Activated CD8-positive, alpha-beta T cell treated with anti-CD3 and anti-CD28 coated beads, Interleukin-2, amount 10 ng/mL, durations not matched to agents 7 days and 5 days (primary cell): ENCODE data around the gene C20orf204. TPM values are rescaled to one million over a fixed set of nuclear protein-coding genes. Genes with fewer than 3 reads are reported as not detected.
A peak's percentile ranks its signal among the peaks of the same experiment; 100 is the strongest.
"Not testable (repeated sequence)": the region's sequence is repeated elsewhere in the genome, so short reads cannot be mapped to it uniquely, and the experiment has no call there.

ENCODE experiments used
- ATAC-seq: fragments of 150-1000 bp; cut with Tn5 transposase; one replicate; pipeline ENCODE4 v1.10.0; 2021; ENCODE audit warnings: moderate library complexity
- CTCF ChIA-PET: fragments of 350-600 bp; sonication (Branson Sonifier 250); formaldehyde crosslinking; loops from one replicate; lab custom pipeline; 2021; ENCODE audit warnings: antibody characterized with exemption; lab: Charles Lee
- POLR2A ChIA-PET: fragments of 350-600 bp; sonication (Branson Sonifier 250); formaldehyde crosslinking; loops from one replicate; lab custom pipeline; 2021; ENCODE audit warnings: antibody characterized with exemption; lab: Charles Lee
- DNase-seq: peaks from one replicate; pipeline ENCODE4 v3.0.0-alpha.2; 2020
- H3K27ac Mint-ChIP-seq: one replicate; pipeline ENCODE4 v1.8.0; 2021; ENCODE audit warnings: mild to moderate bottlenecking, mixed read lengths
- H3K27me3 Mint-ChIP-seq: one replicate; pipeline ENCODE4 v1.8.0; 2021; ENCODE audit warnings: low read depth, mixed read lengths
- H3K36me3 Mint-ChIP-seq: one replicate; pipeline ENCODE4 v1.8.0; 2021; ENCODE audit warnings: low read depth, mixed read lengths
- H3K4me1 Mint-ChIP-seq: one replicate; pipeline ENCODE4 v1.8.0; 2021; ENCODE audit warnings: low read depth, mixed read lengths
- H3K4me3 Mint-ChIP-seq: one replicate; pipeline ENCODE4 v1.8.0; 2021; ENCODE audit warnings: mild to moderate bottlenecking, mixed read lengths
- H3K9me3 Mint-ChIP-seq: one replicate; pipeline ENCODE4 v1.8.0; 2022; ENCODE audit warnings: mixed read lengths; ENCODE audit not compliant: insufficient read depth
- total RNA-seq, 2 experiments: library from RNA; stranded (reverse); gene quantifications; one replicate each; pipeline ENCODE4 v1.2.3, GENCODE V29; 2021

The C20orf204 gene
- total RNA-seq, 2 experiments from 2014 or later, result 6.4 to 7.6 TPM

- ATAC-seq, DNase-seq, H3K27me3 Mint-ChIP-seq, POLR2A ChIA-PET: not testable (repeated sequence)
- peaks cover 20% of the 10 kb centered on the region for H3K9me3 Mint-ChIP-seq
- CTCF ChIA-PET, result interaction anchor here (1.9 kb wide), 1 partner anchor 26 kb away, joined by 8 read pairs; no protein-coding TSS in a partner anchor
- H3K36me3 Mint-ChIP-seq, result peaks cover 70% of the 10 kb centered on the region
- peak overlapping the region; percentile 50 for H3K4me3 Mint-ChIP-seq
- H3K4me1 Mint-ChIP-seq, result peaks cover 62% of the 10 kb centered on the region
- H3K27ac Mint-ChIP-seq, result peak overlapping the region; percentile 93
These were observed 23.4 kb upstream of the C20orf204 start for GRCh38 chr20:64012385-64013154.

- ChIA-PET POLR2A (no interaction called here), CTCF (no interaction called here)
- ATAC-seq, result no peak
- Mint-ChIP-seq H3K9me3 (peaks cover 6% of the 10 kb centered on the region), H3K4me1 (peaks cover 39% of the 10 kb centered on the region), H3K27me3 (no peaks in the 10 kb centered on the region), H3K36me3 (peaks cover 61% of the 10 kb centered on the region), H3K4me3 (no peak overlapping the region), H3K27ac (no peak overlapping the region)
- DNase-seq, result no peak
These were observed 20.3 kb upstream of the C20orf204 start for GRCh38 chr20:64015635-64016034.

GRCh38 chr20:64021124-64021975 lies 14.6 kb upstream of the C20orf204 start:
- no peak overlapping the region for H3K27ac Mint-ChIP-seq
- no peaks in the 10 kb centered on the region for H3K27me3 Mint-ChIP-seq
- H3K36me3 Mint-ChIP-seq, result peaks cover 62% of the 10 kb centered on the region
- H3K4me3 Mint-ChIP-seq, result no peak overlapping the region
- ChIA-PET CTCF (interaction anchor here (1.2 kb wide), 1 partner anchor 47 kb away, joined by 3 read pairs; no protein-coding TSS in a partner anchor), POLR2A (no interaction called here)
- ATAC-seq (no peak), DNase-seq (no peak)
- no peaks in the 10 kb centered on the region for H3K9me3 Mint-ChIP-seq
- H3K4me1 Mint-ChIP-seq, result peaks cover 3% of the 10 kb centered on the region

- no peak for DNase-seq
- Mint-ChIP-seq H3K4me1 (peaks cover 3% of the 10 kb centered on the region), H3K27me3 (no peaks in the 10 kb centered on the region), H3K4me3 (no peak overlapping the region), H3K27ac (no peak overlapping the region), H3K36me3 (peaks cover 63% of the 10 kb centered on the region), H3K9me3 (no peaks in the 10 kb centered on the region)
- ChIA-PET CTCF (interaction anchor here (1.2 kb wide), 1 partner anchor 49 kb away, joined by 3 read pairs; no protein-coding TSS in a partner anchor), POLR2A (no interaction called here)
- ATAC-seq, result no peak
These were observed 13.2 kb upstream of the C20orf204 start for GRCh38 chr20:64022671-64023360.

GRCh38 chr20:64023361-64024140 lies 12.4 kb upstream of the C20orf204 start:
- ATAC-seq, result no peak
- peaks cover 65% of the 10 kb centered on the region for H3K36me3 Mint-ChIP-seq
- no peak overlapping the region for H3K4me3 Mint-ChIP-seq

GRCh38 chr20:64024141-64024990 lies 11.6 kb upstream of the C20orf204 start:
- H3K27me3 Mint-ChIP-seq, result no peaks in the 10 kb centered on the region
- ChIA-PET POLR2A (interaction anchor here (1.0 kb wide), 1 partner anchor 14 kb away, joined by 3 read pairs; no protein-coding TSS in a partner anchor), CTCF (interaction anchor here (1.3 kb wide), 1 partner anchor 14 kb away, joined by 4 read pairs; no protein-coding TSS in a partner anchor)
- no peaks in the 10 kb centered on the region for H3K9me3 Mint-ChIP-seq
- H3K36me3 Mint-ChIP-seq, result peaks cover 63% of the 10 kb centered on the region
- ATAC-seq (no peak), DNase-seq (no peak)
- H3K4me1 Mint-ChIP-seq, result peaks cover 3% of the 10 kb centered on the region
- H3K4me3 Mint-ChIP-seq, result no peak overlapping the region
- no peak overlapping the region for H3K27ac Mint-ChIP-seq

More at GRCh38 chr20:64023361-64024140, 12.4 kb upstream of the C20orf204 start:
- no peaks in the 10 kb centered on the region for H3K27me3 Mint-ChIP-seq
- CTCF ChIA-PET, result no interaction called here
- POLR2A ChIA-PET, result no interaction called here
- no peak overlapping the region for H3K27ac Mint-ChIP-seq
- H3K9me3 Mint-ChIP-seq, result no peaks in the 10 kb centered on the region
- no peak for DNase-seq
- H3K4me1 Mint-ChIP-seq, result peaks cover 3% of the 10 kb centered on the region

- ChIA-PET POLR2A (interaction anchor here (1.0 kb wide), 1 partner anchor 13 kb away, joined by 3 read pairs; no protein-coding TSS in a partner anchor), CTCF (interaction anchor here (1.3 kb wide), 1 partner anchor 13 kb away, joined by 4 read pairs; no protein-coding TSS in a partner anchor)
- Mint-ChIP-seq H3K4me3 (no peak overlapping the region), H3K27me3 (no peaks in the 10 kb centered on the region), H3K4me1 (no peaks in the 10 kb centered on the region), H3K9me3 (no peaks in the 10 kb centered on the region), H3K27ac (no peak overlapping the region), H3K36me3 (peaks cover 65% of the 10 kb centered on the region)
- ATAC-seq (no peak), DNase-seq (no peak)
These were observed 10.7 kb upstream of the C20orf204 start for GRCh38 chr20:64025101-64025825.

GRCh38 chr20:64025826-64026412 lies 10.1 kb upstream of the C20orf204 start:
- H3K9me3 Mint-ChIP-seq, result no peaks in the 10 kb centered on the region
- POLR2A ChIA-PET, result no interaction called here
- no peak for DNase-seq

GRCh38 chr20:64027981-64028685 lies 7.8 kb upstream of the C20orf204 start:
- no peak for ATAC-seq
- DNase-seq, result no peak
- CTCF ChIA-PET, result interaction anchor here (1.3 to 1.8 kb wide), 2 partner anchors 10 to 47 kb away, joined by 3 to 9 read pairs; partner anchors contain the start of gene PRPF6
- H3K36me3 Mint-ChIP-seq, result peaks cover 70% of the 10 kb centered on the region
- no peaks in the 10 kb centered on the region for H3K9me3 Mint-ChIP-seq
- no peaks in the 10 kb centered on the region for H3K27me3 Mint-ChIP-seq
- no peak overlapping the region for H3K4me3 Mint-ChIP-seq
- POLR2A ChIA-PET, result no interaction called here
- H3K4me1 Mint-ChIP-seq, result no peaks in the 10 kb centered on the region
- H3K27ac Mint-ChIP-seq, result peak overlapping the region; percentile 44

More at GRCh38 chr20:64025826-64026412, 10.1 kb upstream of the C20orf204 start:
- H3K36me3 Mint-ChIP-seq, result peaks cover 70% of the 10 kb centered on the region
- no peak overlapping the region for H3K4me3 Mint-ChIP-seq
- no peak overlapping the region for H3K27ac Mint-ChIP-seq
- H3K4me1 Mint-ChIP-seq, result no peaks in the 10 kb centered on the region
- no peak for ATAC-seq
- CTCF ChIA-PET, result interaction anchor here (1.3 to 1.8 kb wide), 2 partner anchors 12 to 13 kb away, joined by 4 to 9 read pairs; no protein-coding TSS in a partner anchor
- H3K27me3 Mint-ChIP-seq, result no peaks in the 10 kb centered on the region
